GM18858 (cell line): ENCODE results near the gene CAMTA1.
"Not testable (repeated sequence)": the region's sequence is repeated elsewhere in the genome, so short reads cannot be mapped to it uniquely, and the experiment has no call there.

ENCODE experiments used
- ATAC-seq: cut with Tn5 transposase; IDR thresholded peaks from one replicate; pipeline ENCODE4 v1.9.1; 2021; ENCODE audit not compliant: unreplicated experiment

CAMTA1 gene

DNA sequence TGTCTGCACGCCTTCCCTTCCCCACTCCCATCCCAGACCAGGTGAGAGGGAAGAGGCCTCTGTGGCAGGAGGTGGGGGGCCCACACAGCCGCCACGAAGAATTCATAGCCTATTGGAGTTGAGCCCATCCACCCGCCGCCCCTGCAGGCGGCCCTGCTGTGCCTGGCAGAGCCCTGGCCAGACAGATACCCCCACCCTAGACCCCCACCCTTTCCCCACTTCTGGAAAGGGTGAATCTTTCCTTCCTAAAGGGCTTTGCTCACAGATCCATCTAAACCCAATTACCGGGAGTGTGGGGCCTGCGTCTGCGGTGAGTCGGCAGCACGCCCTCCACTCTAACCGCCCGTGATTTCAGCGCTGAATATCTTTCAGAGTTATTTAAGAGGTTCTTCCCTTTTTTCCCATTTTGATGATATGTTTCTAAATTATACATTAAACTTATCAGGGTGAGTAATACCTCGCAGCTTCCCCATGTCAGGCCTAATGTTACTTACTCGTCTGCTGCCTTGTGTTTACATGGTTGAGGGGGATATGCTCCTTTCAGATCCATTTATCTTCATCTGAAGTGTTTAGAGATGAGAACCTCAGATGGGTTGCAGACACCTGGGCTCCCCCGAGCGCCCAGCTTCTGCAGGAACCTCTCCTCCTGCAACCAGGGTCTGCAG lies 802.0 kb downstream of the CAMTA1 start:
- ATAC-seq = no peak

DNA sequence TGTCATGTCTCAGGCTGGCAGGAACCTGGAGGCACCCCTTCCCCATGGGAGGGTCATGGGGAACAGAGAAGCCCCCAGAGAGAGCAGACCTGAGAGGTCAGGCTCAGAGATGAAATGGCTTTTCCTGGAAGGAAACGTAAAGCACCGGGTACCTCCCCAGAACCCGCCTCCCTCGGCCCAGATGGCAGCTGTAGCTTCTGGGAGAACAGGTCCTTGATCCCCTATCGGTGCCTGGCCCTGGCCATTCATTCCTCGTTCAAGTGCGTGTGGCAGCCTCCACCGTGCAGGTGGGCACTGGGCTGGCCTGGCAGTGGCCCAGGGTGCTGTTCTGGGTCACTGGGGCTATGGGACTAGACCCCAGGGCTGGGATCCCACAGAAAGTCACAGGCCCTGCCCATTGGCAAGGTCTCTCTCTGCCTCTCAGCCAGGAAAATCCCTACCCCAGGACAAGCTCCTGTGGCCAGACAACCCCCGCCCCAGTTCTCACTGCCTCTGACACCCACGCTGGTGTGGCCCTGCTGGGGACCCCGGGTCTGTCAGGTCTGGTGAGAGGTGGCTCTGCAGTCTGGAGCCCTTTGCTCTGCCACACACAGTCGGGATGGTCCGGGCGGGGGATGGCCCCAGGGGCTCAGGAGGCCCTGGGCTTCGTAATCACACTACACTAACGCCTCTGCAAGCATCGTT lies 802.7 kb downstream of the CAMTA1 start:
- no peak for ATAC-seq

DNA sequence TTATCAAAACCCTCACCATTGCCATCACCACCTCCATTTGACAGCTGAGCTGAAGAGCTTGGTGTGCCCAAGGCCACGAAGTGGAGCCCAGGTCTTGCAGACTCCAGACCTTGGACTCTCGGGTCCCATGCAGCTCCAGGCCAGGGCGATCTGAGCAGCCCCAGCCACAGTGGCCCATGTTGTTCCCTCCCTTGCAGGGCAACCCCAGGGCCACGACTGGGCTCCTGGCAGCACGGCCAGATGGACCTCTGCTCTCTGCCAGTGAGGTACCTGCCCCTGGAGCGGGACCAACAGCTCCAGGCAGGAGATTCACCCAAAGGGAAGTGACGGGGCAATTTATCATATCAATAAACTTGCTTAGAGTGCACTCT lies 803.2 kb downstream of the CAMTA1 start:
- ATAC-seq = no peak

DNA sequence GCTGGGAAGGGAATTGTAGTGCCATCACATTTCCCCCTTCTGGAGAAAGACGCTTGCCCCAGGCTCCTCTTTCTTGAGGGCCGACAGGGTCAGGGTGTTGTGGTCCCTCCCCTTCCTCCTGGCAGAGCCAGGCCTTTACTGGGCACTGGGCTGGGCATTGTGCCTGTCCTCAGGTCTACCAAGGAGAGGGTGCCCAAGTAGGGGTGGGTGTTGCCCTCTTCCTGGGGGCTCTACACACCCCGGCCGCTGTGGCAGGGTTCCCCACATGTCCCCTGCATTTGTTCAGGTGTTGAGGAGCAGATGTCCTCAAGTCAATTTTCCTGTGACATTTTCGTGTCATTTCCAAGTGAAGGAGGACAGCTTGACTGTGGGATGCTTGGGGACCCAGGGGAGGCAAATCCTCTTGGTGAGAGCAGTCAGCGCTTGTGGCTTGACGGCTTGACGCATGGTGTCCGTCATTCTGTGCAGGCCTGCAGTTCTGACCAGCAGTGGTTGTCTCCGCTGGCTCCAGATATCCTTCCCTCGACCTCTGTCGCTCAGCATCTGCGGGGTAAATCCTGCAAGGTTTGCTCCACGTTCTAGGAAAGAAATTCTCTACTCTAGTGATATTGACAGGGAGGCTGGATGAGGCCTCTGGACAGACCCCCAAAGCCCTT lies 804.0 kb downstream of the CAMTA1 start:
- ATAC-seq = no peak

DNA sequence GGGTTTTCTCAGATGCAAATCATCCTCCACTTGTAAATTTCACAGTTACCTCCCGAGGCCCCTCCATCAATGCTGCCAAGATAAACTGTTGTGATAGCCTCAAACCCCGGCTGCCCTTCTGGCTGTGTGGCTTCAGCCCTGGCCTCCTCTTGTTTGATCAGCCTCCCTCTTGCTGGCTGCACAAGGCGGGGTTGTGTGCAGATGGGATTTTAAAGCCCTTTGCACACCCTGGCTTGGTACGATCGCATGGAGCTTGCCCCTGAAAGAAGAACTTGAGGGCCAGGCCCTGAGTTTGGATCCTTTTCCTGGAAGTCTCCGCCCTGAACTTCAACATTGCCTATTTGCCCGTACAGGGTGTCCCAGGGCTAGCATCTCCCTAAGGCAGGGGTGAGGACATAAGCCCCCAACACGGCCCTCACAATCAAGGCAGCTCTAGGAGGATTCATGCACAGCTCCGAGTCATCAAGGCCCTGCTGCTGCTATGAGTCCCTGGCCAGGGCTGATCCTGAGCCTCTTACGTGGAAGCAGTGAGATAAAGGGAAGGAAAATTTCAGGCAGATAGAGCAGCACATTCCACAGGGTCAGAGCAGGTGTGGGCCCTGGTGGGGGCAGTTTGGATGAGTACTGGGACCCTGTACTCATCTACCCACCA lies 804.6 kb downstream of the CAMTA1 start:
- no peak for ATAC-seq

DNA sequence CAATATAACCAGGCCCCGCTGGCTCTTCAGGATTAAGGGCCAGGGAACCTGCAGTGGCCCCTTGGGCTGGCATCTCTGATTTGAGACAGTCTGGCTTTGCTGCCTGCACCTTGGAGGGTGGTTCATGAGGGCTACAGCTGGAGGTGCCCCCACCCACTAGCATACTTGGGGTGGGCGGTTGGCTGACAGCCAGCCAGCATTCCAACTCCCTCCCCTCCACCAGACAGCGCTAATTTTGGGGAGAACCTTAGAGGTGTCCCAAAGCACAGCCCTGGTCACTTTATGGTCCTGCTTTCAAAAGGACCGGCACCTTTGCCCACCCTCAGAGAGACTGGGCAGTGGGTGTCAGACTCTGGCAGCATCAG lies 805.2 kb downstream of the CAMTA1 start:
- ATAC-seq = no peak

DNA sequence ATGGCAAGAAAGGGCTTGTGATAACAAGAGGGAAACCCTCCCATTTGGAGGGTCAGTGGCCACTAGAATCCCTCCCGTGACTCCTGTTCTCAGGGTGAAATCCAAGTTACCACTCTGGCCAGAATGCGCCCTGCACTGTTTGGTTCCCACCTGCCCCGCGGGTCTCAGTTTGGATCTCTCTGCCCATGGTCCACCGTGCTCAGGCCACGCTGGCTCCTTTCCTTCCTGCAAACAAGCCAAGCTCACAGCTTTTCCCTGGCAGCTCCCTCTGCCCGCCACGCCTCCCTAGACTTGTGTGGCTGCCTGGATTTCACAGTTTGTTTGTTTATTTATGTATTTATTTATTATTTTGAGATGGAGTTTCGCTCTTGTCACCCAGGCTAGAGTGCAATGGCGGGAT lies 806.3 kb downstream of the CAMTA1 start:
- no peak for ATAC-seq

DNA sequence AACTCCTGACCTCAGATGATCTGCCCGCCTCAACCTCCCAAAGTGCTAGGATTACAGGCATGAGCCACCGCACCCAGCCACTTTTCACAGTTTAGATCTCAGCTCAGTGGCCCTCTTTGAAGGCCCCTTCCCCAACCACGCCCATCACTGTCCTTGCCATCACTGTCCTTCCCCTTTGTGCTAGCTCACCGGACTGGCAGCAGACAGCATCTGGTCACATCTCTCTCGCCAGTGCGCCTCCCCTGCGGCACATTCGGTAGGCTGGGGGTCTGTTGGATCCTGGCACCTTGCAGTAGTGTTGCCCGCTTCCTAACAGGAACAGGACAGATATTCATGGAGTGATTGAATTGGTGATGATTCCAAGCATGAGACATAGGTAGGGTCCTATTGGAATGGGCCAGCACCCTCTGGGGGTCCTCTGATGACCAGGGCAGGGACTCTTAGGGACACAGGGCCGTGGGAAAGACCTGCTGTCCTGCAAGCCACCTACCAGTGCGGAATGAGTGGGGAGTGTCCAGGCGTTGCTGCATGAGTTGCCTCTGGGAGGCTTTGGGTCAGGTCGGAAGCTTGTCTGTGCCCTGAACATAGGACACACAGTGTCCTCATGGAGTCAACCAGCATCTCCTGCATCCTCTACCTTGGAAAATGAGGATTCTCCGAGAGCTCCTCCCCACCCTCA lies 807.0 kb downstream of the CAMTA1 start:
- no peak for ATAC-seq

DNA sequence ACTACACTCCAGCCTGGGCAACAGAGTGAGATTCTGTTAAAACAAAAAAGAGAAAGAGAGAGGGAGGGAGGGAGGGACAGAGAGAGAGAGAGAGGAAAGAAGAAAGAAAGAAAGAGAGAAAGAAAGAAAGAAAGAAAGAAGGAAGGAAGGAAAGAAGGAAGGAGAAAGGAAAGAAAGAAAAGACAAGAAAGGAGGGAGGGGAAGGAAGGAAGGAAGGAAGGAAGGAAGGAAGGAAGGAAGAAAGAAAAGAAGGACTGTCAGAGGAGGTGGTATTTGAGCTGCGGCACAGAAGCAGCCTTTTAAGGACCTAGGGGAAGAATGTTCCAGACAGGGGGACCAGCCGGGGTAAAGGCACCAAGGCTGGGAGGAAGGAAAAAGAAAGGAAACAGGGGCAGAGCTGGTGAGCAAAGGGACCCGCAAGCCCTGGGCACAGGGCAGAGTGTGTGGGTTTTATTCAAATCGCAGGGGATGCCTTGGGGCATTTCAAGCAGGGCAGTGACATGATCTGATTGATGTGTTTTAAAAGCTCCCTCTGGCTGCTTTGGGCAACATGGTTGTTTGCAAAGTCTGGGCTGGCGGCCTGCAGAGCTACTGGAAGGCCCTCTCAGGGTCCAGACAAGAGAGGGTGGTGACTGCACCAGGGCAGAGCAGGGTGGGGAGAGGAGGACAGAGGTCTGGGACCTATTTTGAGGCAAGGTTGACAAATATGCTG lies 808.9 kb downstream of the CAMTA1 start:
- no peak for ATAC-seq

DNA sequence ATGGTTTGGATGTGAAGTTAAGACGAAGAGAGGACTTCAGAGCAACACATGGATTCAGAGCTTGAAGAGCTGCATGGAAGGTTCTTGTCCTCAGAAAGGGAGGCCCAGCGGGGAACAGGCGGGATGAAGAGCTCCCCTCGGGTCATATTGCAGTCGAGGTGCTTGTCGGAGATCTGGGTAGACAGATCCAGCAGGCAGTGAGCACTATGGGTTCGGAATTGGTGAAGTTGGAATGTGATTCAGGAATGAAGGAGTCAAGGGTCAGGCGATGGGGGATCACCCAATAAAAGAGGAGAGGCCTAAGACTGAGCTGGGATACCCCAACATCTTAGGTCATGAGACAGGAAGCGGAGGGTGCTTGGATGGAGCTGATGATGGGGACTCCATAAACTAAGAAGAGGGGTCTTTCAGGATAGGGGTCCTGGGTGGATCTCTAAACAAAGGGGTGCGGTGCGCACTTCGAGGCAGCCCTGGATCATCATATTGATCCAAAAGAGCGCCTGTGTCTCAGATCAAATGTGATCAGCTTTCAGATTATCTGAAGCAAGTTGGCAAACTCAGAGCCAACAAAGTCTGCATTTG lies 809.6 kb downstream of the CAMTA1 start:
- ATAC-seq = no peak

DNA sequence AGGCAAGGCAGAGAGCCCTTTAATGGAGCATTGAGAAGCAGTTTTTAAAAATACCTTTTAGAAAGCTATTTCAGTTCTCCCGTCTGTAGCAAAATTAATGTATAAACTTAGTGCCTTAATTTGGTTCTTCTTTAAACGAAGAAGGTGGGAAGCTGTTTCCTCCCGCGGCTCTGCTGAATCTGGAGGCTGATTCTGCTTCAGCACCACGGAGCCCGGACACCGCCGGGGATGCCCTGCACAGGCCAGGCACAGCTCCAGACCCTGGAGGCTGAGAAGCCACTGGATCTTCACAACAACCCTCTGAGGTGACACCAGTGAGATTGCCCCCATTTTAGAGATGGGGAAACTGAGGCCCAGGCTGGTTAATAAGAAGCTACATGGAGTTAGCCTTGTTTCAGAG lies 810.1 kb downstream of the CAMTA1 start:
- no peak for ATAC-seq

DNA sequence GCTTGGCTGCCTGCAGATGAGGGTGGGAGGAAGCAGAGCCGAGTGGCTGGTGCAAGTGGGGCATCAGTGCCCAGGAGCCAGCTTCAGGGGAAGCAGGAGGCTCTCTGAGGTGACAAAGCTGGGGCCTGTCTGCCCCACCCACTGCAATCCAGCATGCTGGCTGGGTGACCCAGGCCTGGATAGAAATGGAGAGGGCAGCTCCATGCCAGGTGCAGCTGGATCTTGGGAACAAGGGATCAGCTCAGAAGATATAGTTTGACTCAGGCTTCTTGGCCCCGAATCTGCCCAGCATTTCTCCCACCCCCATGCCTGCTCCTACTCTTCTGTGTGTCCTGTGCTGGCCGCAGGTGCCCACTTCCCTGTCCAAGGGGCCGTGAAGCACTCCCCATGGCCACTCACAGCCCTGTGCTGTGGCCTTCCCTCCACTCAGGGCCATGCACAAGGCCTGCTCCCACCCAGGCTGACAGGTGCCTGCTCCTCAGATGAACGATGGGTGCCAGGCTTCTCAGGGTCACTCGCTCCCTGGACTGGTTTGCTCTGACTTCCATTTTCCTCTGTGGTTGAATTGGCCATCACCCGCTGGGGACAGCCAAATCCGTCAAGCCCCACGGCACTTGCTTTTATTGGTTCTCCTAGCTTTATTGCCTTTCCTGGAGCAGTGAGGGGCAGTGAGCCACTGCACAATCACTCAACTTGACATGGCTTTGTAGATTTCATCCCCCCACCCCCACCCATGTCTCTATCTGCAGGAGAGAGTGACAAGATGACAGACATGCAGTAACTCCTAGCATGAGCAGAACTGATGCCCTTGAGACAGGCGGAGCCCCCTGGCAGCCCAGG lies 811.1 kb downstream of the CAMTA1 start:
- no peak for ATAC-seq

DNA sequence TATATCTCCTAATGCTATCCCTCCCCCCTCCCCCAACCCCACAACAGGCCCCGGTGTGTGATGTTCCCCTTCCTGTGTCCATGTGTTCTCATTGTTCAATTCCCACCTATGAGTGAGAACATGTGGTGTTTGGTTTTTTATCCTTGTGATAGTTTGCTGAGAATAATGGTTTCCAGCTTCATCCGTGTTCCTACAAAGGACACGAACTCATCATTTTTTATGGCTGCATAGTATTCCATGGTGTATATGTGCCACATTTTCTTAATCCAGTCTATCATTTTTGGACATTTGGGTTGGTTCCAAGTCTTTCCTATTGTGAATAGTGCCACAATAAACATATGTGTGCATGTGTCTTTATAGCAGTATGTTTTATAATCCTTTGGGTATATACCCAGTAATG lies 812.8 kb downstream of the CAMTA1 start:
- ATAC-seq = not testable (repeated sequence)

DNA sequence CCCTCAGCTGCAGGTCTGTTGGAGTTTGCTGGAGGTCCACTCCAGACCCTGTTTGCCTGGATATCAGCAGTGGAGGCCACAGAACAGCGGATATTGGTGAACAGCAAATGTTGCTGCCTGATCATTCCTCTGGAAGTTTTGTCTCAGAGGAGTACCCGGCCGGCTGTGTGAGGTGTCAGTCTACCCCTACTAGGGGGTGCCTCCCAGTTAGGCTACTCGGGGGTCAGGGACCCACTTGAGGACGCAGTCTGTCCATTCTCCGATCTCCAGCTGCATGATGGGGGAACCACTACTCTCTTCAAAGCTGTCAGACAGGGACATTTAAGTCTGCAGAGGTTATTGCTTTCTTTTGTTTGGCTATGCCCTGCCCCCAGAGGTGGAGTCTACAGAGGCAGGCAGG lies 819.7 kb downstream of the CAMTA1 start:
- not testable (repeated sequence) for ATAC-seq

DNA sequence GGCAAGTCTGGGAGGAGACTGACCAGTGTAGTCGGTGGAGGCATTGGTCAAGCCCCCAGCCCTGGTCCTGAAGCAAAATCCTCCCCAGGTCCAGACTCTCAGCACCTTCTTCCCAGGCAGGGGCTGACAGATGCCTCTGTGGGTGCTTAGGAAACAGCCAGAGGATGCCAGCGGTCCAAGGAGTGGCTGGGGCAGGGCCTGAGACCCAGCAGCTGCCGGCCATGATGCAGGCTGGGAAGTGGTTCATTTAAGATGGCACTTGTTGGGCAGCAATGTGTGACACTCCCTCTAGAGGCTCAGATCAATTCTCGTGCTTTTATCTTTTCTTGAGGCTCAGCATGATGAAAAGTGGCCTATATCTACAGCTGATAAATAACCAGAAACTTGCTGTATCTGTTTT lies 820.8 kb downstream of the CAMTA1 start:
- no peak for ATAC-seq

DNA sequence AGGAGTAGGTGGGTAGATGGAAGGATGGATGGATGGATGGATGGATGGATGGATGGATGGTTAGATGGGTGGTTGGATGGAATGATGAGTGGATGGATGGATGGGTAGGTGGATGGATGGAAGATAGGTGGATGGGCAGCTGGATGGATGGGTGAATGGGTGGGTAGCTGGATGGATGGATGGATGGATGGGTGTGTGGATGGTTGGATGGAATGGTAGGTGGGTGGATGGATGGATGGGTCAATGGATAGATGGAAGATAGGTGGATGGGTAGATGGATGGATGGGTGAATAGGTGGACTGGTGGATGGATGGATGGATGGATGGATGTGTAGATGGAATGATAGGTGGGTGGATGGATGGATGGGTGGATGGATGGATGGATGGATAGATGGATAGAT lies 821.8 kb downstream of the CAMTA1 start:
- ATAC-seq = no peak

DNA sequence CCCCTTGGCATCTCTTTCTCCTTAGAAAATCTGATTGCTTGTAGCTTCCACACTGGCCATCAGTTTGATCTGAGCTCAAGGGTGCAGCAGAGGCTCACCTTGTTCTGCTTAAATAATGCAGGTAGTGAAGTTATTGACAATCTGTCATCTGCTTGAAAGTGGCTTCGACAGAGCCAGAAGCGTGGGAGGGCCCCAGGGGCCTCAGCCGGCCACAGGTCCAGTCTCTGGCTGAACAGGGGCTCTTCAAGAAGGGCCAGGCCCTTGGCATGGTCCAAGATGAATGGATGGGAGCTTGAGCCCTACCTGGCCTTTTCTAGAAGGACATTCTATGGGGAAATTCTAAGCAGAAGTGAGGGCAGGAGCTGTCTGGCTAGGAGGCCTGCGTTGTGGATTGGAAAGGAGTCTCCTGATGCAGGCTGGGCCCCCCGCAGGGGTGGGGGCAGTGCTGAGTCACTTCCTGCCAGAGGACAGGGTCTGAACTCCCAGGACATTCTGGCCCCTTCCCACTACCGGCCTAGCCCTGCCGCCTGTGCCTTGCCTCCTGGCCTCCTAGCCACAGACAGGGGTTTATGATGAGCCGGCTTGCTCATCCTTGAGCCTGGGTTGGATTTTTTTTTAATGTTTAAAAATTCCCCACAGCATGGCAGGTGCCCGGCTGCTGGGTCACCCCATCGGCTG lies 823.5 kb downstream of the CAMTA1 start:
- no peak for ATAC-seq

DNA sequence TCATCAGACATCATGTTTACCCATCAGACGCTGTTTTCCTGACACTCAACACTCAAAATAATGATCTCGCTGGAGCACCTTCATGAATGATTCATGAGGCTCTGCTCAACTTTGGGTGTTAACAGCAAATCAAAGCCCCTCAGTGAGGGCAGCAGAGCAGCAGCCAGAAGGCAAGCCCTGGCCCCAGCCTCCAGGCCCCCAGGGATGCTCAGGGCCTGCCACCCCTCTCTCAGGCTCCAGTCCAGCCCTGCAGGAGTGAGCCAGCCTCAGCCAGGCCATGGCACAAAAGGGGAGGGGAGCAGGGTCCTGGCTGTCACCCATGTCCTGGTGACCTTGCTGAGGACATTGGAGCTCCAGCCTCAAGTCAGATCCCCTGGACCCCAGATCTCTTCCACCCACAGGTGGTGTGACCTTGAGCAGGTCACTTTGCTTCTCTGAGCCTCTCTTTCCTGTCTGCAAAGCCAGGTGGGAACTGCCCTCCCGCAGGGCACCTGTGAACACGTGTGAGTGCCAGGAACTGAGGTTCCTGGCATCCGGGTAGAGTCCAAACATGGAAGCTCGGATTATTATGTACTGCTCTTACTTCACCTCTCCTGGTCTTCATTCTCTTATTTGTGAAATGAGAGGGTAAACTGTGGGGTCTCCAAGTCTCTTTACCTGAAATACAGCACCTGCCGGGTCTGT lies 824.2 kb downstream of the CAMTA1 start:
- no peak for ATAC-seq
